OCI-LY3 (cell line): ENCODE measurements around the gene FFAR2.

Experiments used
- EZH2phosphoT487 ChIP-seq: fragments of 200-600 bp; shearing (Covaris generic); IDR thresholded peaks from 2 replicates; pipeline ENCODE4 v1.6.1; 2018; ENCODE audit warnings: antibody characterized with exemption, mixed run types, low read depth
- TF ChIP-seq, protein P1 (sequence below): fragments of 200-600, 300-600 bp; sonication (generic); IDR thresholded peaks from 2 replicates; pipeline ENCODE4 v1.5.1; 2014; ENCODE audit warnings: antibody characterized with exemption, low read length, low read depth

DNA sequence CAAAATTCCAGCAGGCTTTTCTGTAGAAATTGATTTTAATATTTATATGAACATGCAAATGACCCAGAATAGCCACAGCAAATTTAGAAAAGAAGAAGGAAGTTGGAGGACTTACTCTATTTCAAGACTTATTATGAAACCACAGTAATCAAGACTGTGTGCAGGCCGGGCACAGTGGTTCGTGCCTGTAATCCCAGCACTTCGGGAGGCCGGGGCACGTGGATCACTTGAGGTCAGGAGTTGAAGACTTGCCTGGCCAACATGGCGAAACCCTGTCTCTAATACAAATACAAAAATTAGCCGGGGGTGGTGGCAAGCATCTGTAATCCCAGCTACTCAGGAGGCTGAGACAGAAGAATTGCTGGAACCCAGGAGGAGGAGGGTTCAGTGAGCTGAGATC, 6.0 kb upstream of the FFAR2 start:
- TF ChIP-seq, protein P1, sequence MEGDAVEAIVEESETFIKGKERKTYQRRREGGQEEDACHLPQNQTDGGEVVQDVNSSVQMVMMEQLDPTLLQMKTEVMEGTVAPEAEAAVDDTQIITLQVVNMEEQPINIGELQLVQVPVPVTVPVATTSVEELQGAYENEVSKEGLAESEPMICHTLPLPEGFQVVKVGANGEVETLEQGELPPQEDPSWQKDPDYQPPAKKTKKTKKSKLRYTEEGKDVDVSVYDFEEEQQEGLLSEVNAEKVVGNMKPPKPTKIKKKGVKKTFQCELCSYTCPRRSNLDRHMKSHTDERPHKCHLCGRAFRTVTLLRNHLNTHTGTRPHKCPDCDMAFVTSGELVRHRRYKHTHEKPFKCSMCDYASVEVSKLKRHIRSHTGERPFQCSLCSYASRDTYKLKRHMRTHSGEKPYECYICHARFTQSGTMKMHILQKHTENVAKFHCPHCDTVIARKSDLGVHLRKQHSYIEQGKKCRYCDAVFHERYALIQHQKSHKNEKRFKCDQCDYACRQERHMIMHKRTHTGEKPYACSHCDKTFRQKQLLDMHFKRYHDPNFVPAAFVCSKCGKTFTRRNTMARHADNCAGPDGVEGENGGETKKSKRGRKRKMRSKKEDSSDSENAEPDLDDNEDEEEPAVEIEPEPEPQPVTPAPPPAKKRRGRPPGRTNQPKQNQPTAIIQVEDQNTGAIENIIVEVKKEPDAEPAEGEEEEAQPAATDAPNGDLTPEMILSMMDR, result no peak
- no peak for TF ChIP-seq EZH2phosphoT487
